MM.1S (cell line): ENCODE data around the gene LAG3.

Experiments
- EZH2 ChIP-seq: fragments of 300-600 bp; sonication (generic); optimal IDR thresholded peaks from 2 replicates; pipeline ENCODE3; 2017; ENCODE audit warnings: low read depth, mild to moderate bottlenecking, antibody characterized with exemption, low read length, mixed read lengths
- EZH2phosphoT487 ChIP-seq: fragments of 300-600 bp; sonication (generic); IDR thresholded peaks from 2 replicates; pipeline ENCODE4 v1.6.1; 2018; ENCODE audit warnings: antibody characterized with exemption, low read length
- TF ChIP-seq, protein P1 (sequence below): fragments of 300-600 bp; sonication (generic); IDR thresholded peaks from 2 replicates; pipeline ENCODE4 v1.5.1; 2016; ENCODE audit warnings: antibody characterized with exemption, low read length, mixed read lengths

DNA sequence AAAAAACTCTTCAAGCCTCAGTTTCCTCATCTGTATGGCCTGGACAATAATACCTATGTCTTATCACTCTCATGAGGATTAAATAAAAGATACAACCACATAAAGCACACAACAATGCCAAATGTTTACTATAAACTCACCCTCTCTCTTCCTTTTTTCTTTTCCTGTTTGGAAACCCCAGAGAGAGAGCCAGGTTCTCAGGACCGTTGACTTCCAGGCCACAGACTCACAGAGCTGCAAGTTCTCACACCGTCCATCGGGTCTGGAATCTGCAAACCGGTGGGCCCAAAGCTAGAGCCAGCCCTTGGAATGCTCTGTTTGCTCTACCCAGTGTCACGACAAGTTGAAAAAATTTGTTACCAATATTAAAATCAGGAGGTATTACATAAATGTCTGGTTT lies 12.4 kb downstream of the LAG3 start:
- TF ChIP-seq, protein P1, sequence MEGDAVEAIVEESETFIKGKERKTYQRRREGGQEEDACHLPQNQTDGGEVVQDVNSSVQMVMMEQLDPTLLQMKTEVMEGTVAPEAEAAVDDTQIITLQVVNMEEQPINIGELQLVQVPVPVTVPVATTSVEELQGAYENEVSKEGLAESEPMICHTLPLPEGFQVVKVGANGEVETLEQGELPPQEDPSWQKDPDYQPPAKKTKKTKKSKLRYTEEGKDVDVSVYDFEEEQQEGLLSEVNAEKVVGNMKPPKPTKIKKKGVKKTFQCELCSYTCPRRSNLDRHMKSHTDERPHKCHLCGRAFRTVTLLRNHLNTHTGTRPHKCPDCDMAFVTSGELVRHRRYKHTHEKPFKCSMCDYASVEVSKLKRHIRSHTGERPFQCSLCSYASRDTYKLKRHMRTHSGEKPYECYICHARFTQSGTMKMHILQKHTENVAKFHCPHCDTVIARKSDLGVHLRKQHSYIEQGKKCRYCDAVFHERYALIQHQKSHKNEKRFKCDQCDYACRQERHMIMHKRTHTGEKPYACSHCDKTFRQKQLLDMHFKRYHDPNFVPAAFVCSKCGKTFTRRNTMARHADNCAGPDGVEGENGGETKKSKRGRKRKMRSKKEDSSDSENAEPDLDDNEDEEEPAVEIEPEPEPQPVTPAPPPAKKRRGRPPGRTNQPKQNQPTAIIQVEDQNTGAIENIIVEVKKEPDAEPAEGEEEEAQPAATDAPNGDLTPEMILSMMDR = no peak
- TF ChIP-seq EZH2 (no peak), EZH2phosphoT487 (no peak)
